ENCODE results near the gene LSM12.
A peak's percentile ranks its signal among the peaks of the same experiment; 100 is the strongest.
"Not testable (repeated sequence)": the region's sequence is repeated elsewhere in the genome, so short reads cannot be mapped to it uniquely, and the experiment has no call there.

LSM12 gene

DNA sequence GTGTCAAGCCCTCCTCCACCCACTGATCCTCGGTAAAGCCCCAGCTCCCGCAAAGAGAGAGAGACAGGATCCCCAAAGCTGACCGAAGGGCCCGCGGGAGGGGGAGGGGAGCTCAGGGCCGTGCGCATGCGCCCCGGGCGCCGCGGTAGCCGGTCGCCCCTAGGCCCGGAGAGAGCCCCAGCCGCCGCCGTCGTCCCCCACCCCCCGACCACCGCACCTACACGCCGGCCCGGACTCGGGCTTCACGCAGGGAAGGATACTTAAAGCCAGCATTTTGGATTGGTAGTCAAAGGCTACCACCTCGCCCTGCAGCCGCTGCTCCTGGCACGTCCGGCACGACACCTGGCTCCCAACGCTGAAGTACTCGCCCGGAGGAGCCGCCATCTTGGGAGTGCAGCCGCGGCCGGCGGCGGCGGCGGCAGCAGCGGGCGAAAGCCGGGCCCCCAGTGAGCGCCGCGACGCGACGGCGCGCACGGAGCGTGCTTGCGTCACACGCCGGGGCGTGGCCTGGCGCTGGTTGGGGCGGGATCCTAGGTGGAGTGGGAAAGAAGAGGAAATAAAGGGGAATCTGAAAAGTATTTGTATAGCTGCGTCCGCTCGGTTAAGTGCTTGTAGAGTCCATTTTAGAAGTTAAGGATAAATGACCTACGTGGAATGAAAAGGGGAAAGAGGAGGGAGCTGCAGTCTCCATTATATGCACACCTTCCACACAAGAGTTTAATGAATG is at the start of gene LSM12:
TSS of gene LSM12 (minus strand) at position 468 of the 727 bp plus-strand sequence. CDS start at position 384, 84 bp downstream.
- peak; percentile 72 to 80 for DNase-seq (ENCODE audit: low read depth in 2 of 2)

DNA sequence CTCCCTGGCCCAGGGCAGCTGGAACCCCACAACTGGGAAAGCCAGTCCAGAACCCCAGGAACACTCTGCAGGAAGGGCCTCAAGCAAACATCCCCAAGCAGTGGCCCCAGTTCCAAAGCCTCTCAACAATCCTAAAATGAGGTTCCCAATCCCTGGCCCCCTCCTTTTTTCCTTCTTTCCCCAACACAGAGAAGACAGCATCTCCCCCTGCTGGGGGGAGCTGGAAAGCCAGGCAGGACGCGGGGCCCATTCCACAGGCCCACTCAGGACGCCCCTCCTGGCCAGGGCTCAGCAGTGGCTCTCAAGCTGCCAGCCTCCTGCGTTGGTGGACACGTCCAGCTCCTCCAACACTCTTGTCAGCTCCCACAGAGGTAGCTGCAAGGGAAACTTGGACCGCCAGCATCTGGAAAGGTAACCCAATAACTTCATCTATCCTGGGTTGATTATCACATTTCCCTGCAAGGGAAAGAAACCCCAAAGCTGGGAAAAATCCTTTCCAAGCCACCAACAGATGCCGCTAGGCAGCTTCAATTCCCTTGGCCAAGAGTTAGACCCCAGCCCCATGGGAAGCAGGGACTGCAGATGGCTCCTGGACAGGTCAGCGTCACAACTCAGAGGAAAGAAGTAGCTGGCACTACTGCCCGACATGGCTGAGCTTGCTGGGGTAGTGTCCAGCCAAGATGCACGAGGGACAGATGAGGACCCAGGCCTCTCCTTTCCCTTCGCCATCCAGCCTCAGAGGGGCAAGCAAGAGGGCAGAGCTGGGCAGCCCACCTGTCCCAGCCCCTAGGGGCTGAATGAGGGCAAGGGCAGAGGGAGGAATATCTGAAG is 49.3 kb upstream of the LSM12 start:
- no peak for DNase-seq (ENCODE audit: low read depth in 2 of 2)

DNA sequence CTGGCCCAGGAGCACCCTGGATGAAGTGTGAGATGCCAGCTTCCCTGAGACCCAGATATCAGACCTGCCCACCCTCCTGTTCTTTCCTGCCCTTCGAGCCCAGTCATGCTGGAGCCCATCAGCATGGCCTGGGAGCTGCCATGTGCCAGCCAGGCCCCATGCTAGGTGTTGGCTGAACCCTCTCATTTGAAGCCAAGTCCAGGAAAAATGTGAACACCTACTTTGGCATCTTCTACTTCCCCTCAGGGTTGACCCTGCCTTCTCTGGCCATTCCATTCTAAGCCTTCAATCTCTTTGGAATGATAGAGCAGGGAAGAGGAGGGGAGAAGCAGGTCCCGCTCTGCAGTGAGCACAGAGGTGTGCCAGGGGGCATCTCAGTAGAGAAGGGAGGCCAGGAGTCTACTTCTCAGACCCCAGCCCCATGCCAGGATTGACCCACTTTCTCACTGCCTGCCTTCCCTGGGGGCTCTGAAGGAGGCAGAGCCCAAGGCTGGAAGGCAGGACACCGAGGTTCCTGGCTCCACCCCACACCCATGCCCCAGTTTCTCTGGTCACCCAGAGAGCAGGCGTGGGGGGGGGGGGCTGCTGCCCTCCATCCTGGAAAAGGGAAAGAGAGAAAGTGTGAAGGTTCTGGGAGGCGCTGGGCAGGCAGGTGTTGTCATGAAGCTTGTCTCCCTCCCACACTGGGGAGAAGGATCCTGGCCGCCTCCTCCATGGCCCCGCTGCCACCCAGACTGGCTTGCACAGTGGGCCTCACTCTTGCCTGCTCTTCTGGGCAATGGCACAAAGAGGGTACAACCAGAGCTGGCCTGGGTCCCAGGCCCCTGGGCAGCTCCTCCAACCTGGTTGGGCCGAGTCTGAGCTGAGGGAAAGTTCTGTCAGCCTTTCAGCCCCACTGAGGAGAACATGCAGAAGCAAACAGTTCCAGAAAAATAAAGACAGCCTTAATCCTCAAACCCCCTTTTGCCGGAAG is 47.7 kb upstream of the LSM12 start:
- no peak for DNase-seq (ENCODE audit: low read depth in 2 of 2)

DNA sequence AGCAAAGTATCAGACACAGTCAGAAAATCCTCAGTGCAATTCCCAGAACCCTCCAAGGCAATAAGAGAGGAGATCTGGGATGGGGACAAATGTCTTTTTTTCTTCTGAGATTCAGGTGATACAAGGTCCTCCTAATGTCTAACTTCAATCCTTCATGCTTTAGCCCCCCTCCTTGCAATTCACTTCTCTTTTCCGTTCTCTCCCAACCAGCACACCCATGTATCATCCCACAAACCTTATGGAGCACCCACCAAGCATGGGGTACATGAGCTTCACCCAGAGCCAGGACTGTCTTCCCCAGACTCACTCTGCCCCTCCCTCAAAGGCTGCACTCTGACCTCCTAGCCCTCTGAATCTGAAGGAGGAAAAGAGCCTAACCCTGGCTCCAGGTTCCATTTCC is 46.9 kb upstream of the LSM12 start:
- DNase-seq (ENCODE audit: low read depth in 2 of 2) = no peak

DNA sequence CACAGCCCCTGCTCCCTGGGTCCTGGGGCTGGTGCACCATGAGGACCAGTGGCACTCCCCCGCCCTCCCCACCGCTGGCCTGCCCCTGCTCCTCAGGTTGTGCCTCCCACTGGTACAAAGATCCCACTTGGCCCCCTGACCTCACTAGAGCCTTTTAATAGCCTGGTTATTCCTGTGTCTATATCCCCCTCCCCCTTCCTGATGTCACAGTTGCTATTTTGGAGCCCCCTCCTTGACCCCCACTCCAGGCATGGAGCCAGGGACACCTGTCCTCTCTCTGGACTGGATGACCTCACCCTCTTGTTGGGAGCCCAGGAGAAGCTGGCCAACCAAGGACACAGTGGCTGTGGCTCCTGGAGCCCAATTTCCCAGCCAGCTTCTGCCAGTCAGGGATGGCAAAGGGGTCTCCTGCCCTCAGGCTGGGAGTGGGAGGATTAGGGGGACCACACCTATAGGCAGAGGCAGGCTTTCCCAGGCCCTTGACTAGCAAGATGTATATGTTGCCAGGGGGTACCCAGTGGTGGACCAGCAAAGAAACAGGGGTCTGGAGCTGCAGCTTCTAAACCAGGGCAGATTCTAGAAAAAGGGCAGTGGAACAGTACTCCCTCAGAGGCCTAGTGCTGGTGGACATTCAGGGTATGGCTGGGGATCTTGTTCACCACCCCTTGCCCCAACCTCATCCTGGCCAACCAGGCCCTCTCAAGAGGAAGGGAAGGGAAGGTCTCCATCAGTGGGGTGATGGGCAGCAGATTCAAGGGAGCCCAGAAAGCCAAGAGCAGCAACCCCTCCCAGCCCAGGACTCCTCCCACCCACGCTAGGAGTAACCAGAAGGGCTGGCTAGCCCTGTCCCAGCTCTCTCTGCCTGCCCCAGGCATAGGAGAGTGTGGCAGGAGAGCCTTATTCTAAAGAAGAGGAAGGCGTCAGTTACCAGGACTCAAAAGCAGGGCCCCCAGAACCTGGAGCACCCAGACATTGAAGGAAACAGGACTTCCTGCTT is 46.1 kb upstream of the LSM12 start:
- no peak for DNase-seq (ENCODE audit: low read depth in 2 of 2)

DNA sequence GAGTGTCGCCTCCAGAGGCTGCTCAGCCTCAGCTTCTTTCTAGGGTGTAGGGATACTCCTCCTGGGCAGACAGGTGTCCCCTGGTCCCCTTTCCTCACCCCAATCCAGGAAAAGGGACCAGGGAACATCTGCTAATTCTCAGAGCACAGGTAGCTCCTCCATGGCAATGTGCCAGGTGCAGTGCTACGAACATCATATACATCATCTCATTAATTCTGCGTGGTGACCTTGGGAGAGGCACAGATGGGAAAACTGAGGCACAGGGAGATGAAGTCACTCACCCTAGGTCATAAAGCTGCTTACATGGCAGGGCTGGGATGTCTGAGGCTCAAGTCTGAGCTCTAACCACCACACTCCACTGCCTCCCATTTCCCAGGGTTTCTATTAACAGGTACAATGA is 45.3 kb upstream of the LSM12 start:
- no peak for DNase-seq (ENCODE audit: low read depth in 2 of 2)

DNA sequence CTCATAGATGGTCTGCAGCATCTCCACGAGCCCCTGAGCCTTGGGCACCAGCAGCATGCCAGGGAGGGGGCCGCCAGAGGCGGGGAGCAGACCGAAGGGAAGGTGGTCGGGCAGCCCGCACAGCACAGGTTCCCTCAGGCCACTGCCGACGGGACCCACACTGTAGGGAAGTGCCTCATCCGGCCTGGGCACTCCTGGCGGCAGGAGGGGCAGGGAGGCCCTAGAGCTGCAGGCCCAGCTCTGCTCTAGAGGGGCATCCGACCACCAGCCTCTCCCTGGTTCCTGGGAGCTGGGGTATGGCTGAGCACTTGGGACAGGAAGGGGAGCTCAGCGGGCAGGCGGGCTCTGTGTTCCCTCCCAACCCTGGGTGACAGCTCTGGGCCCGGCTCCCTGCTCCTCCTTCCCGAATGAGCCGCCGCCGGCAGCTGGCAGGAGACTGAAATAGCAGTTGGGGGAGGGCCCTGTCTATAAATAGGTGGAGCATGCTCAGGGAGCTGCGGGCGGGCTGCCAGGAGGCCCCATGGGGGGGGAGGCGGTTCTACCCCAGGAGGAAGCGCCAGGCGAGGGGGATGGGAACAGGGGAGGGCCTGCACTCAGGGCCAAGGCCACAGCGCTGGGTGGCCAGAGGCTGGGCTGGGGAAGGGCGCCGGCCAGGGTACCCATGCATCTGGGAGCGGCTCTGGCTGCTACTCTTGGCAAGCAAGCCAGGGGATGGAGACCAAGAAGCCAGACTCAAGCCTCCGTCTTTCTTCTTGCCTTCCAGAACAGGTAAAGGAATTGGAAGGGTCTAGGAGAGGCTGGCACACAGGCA is 44.6 kb upstream of the LSM12 start:
- peak; percentile 73 to 75 for DNase-seq (ENCODE audit: low read depth in 2 of 2)

DNA sequence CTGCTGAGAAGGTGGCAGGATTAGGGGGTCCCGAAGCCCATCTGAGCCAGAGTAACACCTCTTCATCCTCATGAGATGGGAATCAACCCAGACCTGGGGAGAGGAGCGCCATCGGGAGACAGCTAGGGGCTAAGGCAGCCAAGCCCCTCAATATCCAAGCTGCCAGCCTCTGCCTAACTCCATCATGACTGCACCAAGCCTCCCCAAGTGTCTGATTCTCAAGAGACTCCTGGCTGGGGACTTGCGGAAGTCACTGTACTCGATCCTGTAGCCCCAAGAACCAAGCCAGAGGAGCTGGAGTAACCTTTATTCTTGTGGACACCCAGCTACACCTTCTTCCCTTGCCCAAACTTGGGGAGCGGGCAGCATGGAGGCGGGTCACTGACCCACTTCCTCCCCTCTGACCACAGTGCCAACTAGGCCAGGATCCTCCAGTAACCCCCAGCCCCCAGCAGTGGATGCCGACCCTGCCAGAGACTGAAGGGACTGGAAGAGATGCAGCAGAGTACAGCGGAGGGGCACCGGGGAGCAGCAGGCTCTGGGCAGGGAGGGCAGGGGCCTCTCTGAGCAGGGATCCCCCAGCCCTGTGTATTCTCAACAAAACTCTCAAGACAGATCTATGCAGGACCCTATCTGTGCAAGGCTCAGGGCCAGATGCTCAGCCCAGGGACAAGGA is 43.7 kb upstream of the LSM12 start:
- no peak for DNase-seq (ENCODE audit: low read depth in 2 of 2)

DNA sequence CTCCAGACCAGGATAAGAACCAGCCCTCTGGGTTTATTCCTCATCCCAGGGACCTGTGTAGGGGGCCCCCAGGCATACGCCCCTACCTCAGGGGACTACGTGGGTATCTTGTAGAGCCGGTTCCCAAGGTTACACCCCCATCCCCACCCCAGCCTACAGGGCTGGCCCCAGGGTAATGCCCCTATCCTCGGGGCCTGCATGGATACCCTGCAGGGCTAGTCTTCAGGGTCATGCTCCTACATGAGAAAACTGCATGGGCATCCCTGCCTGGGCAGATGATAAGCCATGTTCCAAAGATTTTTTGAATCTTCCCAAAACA is 42.8 kb upstream of the LSM12 start:
- no peak for DNase-seq (ENCODE audit: low read depth in 2 of 2)

DNA sequence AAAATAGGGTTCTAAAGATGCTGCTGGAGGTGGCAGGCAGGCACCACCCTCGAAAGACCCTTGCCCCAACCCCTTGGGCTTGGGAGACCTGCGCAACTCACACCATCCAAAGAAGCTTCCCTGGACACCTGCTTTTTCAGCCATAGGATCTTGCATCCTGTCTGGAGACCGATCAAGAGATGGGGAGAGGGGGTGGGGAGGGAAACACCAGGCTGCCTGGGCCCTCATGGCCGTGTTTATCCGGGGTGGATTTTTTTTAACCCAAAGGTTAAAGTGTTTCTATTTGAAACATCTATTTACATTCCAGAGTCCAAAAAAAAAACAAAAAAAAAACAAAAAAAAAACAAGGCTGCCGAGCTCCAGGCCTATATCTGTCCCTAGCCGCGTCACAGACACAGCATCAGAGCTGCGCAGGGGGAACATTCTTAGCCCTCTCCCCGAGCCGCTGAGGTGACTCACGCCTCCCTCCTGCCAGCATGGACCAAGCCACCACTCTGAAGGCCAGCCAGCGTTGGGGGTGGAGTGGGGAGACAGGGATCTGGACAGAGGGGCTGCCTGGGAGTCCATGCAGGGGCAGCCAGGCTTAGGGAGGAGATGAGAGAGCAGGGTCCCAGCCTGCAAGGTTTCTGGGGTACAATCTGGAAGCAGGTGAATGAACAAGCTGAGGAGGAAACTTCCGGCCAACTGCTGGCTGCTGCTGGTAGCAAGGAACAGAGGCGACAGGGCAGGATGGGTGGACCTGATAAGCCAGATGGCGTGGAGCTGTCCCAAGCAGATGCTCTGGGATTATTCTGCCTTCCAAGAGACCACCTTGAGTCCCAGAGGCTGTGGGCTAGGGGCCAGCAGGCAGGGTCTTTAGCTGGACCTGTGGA is 42.2 kb upstream of the LSM12 start:
- peak; percentile 38 to 51 for DNase-seq (ENCODE audit: low read depth in 2 of 2)

DNA sequence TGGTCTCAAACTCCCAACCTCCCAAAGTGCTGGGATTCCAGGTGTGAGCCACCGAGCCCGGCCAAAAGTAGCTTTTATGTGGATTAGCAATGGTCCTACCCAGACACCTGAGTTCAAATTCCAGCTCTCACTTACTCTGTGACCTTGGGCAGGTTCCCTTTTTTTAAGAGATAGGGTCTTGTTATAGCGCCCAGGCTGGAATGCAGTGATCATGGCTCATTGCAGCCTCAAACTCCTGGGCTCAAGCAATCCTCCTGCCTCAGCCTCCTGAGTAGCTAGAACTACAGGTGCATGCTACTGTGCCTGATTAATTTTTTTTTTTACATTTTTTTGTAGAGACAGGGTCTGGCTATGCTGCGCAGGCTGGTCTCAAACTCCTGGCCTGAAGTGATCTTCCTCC is 40.3 kb upstream of the LSM12 start:
- DNase-seq (ENCODE audit: low read depth in 2 of 2) = no peak

DNA sequence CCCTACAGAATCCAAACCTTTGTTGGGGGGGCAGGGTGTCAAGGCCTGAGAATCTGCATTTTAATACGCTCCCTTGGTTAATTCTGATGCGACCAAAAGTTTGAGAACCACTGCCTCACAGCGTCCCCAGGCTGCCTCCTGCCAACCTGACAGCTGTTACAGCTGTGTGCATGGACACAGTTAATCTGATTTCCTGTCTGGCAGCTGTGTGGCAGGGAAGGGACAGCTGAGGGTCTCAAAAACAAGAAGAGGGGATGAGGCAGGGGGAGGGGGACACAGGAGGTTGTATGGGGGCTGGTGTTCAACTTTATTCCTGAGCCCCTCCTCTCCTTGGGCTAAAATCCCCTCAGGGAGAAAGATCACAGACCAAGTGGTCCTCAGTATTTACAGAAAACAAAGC is 39.5 kb upstream of the LSM12 start:
- DNase-seq (ENCODE audit: low read depth in 2 of 2) = no peak

DNA sequence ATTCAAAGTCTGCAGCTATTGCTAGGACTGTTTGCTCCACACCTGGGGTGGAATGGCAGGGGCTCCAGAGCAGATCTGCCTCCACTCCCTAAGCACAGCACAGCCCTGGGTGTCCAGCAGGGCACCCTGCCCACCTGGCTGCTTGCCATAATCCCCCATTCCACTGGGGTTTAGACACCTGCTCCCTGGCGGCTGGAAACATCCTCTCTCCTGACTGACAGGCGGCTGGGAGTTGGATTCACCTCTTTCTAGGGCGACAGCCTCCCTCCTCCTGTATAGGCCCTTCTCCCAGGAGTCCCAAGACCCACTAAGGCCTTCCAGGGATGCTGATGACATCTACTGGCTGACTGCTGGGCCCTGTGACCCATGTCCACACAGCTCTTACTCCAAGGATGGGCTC is 39.0 kb upstream of the LSM12 start:
- DNase-seq (ENCODE audit: low read depth in 2 of 2) = no peak

DNA sequence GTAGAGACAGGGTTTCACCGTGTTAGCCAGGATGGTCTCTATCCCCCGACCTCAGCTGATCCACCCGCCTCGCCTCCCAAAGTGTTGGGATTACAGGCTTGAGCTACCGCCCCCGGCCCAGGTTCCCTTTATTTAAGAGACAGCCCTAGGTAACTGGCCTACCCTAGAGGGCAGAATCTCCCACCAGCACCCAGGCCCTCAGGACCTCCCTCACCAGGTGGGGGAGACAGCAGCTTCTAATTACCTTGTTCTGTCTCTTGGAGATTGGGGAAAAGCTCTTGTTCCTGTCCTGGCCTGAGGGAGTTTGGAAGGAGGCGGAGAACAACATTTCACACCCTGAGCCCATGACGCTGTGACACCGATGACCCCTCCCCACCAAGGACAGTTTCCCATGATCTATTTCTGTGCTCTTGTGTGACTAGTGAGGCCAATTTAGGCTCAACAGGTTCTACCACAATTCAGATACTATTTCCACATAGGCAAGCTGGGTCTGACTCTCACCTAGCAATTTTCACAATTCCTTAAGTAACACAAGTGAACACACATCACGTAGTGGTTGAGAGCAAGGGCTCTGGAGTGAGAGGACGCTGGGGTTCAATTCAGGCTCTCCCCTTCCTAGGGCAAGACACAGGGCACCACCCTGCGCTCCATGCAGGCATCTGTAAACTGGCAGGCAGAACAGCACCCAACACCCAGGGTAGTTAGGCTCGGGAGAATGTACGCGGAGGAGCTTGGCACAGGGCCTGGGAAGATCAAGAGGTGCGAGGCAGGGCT is 36.6 kb upstream of the LSM12 start:
- no peak for DNase-seq (ENCODE audit: low read depth in 2 of 2)

DNA sequence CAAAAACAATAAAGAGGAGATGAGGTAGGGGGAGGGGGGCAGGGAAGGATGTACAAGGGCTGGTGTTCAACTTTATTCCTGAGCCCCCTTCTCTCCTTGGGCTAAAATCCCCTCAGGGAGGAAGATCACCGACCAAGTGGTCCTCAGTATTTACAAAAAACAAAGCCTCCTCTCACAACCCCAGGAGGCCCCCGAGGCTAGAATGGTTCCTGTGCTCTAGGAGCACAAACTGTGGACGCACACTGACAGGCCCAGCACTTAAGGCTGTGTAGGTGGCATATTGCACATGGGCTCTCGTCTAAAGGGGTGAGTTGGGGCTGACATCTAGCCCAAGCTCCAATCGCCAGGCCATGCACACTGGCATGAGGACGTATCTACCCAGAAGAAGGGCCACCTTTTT is 35.4 kb upstream of the LSM12 start:
- not testable (repeated sequence) for DNase-seq (ENCODE audit: low read depth in 2 of 2)

DNA sequence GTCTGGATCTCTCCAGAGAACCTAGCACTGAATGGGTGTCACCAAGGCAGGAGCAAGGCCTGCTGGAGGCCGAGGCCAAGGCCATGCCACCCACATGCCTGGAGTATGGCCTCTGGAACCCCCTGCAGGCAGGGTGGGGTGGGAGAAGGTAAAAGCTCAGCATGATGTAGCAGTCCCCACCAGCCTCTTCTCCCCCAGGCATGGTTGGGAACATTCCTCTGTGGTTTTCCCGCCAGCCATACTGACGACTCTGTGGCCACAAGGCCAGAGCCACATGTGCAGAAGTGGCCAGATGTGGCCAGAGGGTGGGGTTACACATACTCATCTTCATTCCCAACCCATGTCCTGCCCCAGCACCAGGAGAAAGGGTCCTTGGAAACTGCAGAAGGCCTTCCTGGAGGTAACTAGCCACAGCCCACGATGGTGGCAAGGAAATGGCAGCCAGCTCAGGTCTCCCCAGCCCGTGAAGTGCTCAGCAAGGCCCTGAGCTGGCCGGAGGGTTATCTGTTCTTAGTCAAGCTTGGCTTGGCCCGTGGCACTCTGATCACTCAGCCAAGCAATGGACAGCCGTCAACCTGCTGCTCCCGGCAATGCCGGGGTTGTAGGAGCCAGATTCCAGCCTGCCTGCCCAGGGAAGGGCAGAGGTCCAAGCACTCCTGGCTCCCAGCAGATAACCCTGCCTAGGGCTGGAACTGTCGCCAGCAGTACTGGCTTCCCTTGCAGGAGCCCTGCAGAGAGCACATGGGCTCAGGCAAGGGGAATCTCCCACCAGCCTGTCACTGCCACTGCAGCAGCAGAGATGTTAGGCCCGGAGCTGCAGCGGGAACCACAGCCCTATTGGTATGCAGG is 30.9 kb upstream of the LSM12 start:
- DNase-seq (ENCODE audit: low read depth in 2 of 2) = peak in 1 of 2 experiments; percentile 26
